ENCODE data around the gene PGBD4.

- TF ChIP-seq CTCF (IDR thresholded peaks at IDR 0.05; ENCODE audit: extremely low read depth in 1 of 2, insufficient read depth in 1 of 2, low read depth in 1 of 2, low read length in 2 of 2) (no peak), EZH2 (IDR thresholded peaks at IDR 0.05; ENCODE audit: borderline replicate concordance, low read depth, low read length, severe bottlenecking) (no peak), POLR2AphosphoS5 (IDR thresholded peaks at IDR 0.05; ENCODE audit: insufficient read depth, low read depth, low read length) (no peak), POLR2A (IDR thresholded peaks at IDR 0.05; ENCODE audit: low read depth, low read length) (no peak), JUN (IDR thresholded peaks at IDR 0.05; ENCODE audit: borderline replicate concordance, insufficient read depth, insufficient read length, low read depth) (no peak), FOS (IDR thresholded peaks at IDR 0.05; ENCODE audit: borderline replicate concordance, insufficient read depth, low read length) (no peak), MAX (IDR thresholded peaks at IDR 0.05; ENCODE audit: insufficient read depth, insufficient read length) (no peak)
These were observed 16.1 kb upstream of the PGBD4 start for GRCh38 chr15:34085746-34086145.

Data from endothelial cell of umbilical vein (primary cell).